ENCODE measurements around the gene ENTREP1.
"Not testable (repeated sequence)": the region's sequence is repeated elsewhere in the genome, so short reads cannot be mapped to it uniquely, and the experiment has no call there.

Gene ENTREP1

GRCh38 chr9:69382135-69382534, 57.1 kb downstream of the ENTREP1 start:
- no peak for DNase-seq (ENCODE audit: low read depth in 1 of 2, low spot score in 1 of 2)
- in situ Hi-C loops (cut with HindIII; ENCODE audit: low pct_unique_long_range_greater_than_20kb, low sequenced_read_pairs) = no loop called here
- no peak for TF ChIP-seq JUND (IDR thresholded peaks at IDR 0.05; ENCODE audit: low read depth)

DNA sequence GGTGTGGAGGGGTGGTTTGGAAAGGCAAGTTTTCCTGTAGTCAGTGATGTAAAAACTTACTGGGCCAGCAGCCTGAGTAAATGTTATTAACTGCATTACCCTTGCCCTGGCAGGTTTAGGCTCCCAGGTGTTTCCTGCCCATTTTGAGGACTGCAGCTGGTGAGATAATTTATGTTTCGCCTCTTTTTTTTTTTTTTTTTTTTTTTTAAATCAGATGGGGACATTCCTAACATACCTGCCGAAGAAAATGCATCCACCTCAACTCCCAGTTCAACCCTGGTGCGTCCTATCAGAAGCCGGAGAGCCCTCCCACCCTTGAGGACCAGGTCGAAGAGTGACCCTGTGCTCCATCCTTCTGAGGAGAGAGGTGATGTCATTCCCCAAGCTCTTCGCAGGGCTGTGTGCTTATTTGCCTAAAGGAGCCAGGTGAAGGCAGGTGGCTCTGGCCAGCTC, 60.6 kb downstream of the ENTREP1 start:
- in situ Hi-C loops (cut with HindIII; ENCODE audit: low pct_unique_long_range_greater_than_20kb, low sequenced_read_pairs) = no loop called here
- DNase-seq (ENCODE audit: low read depth in 1 of 2, low spot score in 1 of 2) = peak in 1 of 2 experiments; percentile 12

GRCh38 chr9:69386651-69387050, 61.6 kb downstream of the ENTREP1 start:
- in situ Hi-C loops (cut with HindIII; ENCODE audit: low pct_unique_long_range_greater_than_20kb, low sequenced_read_pairs) = no loop called here
- TF ChIP-seq JUND (IDR thresholded peaks at IDR 0.05; ENCODE audit: low read depth) = no peak
- no peak for DNase-seq (ENCODE audit: low read depth in 1 of 2, low spot score in 1 of 2)

More for the DNA sequence above, 60.6 kb downstream of the ENTREP1 start:
- TF ChIP-seq JUND (IDR thresholded peaks at IDR 0.05; ENCODE audit: low read depth) = no peak

DNA sequence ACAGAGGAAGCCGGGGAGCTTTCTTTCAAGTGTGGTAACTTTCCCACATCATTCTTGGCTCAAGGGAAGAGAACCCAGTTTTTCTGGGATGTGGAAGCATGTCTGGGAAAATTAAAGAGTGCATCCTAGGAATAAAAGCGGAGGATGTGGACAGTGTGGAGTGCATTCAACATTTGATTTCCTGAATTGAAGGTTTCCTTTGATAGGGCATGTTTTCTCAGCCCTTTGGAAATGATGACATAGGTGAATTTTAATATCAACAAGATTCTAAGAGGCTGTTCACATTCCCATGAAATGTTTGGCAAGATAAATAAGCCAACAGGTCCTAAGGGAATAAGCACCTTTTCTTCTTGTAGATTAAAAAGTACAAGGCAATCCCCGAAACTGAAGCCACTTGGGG, 63.6 kb downstream of the ENTREP1 start:
- no peak for TF ChIP-seq JUND (IDR thresholded peaks at IDR 0.05; ENCODE audit: low read depth)
- in situ Hi-C loops (cut with HindIII; ENCODE audit: low pct_unique_long_range_greater_than_20kb, low sequenced_read_pairs) = no loop called here
- DNase-seq (ENCODE audit: low read depth in 1 of 2, low spot score in 1 of 2) = no peak

- no peak for TF ChIP-seq JUND (IDR thresholded peaks at IDR 0.05; ENCODE audit: low read depth)
- DNase-seq (ENCODE audit: low read depth in 1 of 2, low spot score in 1 of 2) = peak; percentile 12 to 68
- in situ Hi-C loops (cut with HindIII; ENCODE audit: low pct_unique_long_range_greater_than_20kb, low sequenced_read_pairs) = no loop called here
Observed at GRCh38 chr9:69389437-69389995, 64.5 kb downstream of the ENTREP1 start.

- in situ Hi-C loops (cut with HindIII; ENCODE audit: low pct_unique_long_range_greater_than_20kb, low sequenced_read_pairs) = no loop called here
- no peak for TF ChIP-seq JUND (IDR thresholded peaks at IDR 0.05; ENCODE audit: low read depth)
- DNase-seq (ENCODE audit: low read depth in 1 of 2, low spot score in 1 of 2) = no peak
Observed at GRCh38 chr9:69391487-69391886, 66.5 kb downstream of the ENTREP1 start.

DNA sequence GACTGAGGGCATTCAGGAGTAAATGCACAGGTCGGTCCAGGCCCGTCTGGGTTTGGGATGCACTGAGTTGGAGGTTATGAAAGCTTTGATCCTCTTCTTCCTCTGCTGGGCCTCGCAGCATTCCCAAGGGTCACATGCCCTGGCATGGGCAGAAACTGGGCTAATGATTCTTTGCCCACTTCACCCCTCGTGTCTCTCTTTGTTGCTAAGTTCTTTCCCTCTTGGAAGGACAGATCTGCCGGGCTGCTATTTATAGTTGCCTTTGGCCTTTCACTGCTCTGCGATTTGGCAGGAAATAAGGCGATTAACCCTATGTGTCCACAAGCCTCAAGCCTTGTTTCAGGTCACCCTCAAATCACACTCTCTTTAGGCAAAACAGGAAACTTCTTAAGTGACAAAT, 66.9 kb downstream of the ENTREP1 start:
- TF ChIP-seq JUND (IDR thresholded peaks at IDR 0.05; ENCODE audit: low read depth) = no peak
- in situ Hi-C loops (cut with HindIII; ENCODE audit: low pct_unique_long_range_greater_than_20kb, low sequenced_read_pairs) = no loop called here
- DNase-seq (ENCODE audit: low read depth in 1 of 2, low spot score in 1 of 2) = no peak

DNA sequence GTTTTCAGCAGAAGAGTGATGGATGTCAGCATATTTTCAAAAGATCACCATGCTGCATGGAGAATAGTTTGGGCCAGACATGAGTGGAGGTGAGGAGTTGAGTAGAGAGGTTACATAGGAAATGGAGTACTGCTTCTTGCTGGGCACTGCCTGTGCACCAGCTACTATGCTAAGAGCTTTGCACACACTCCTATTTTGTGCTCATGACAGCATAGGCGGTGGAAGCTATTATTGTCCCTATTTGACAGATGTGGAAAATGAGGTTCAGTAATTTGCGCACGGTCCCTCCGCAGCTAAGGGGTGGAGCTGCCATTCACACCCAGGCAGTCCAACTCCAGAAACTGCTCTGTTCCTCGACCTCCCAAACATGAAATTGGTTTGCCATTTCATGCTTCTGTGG, 67.8 kb downstream of the ENTREP1 start:
- no peak for DNase-seq (ENCODE audit: low read depth in 1 of 2, low spot score in 1 of 2)
- no peak for TF ChIP-seq JUND (IDR thresholded peaks at IDR 0.05; ENCODE audit: low read depth)
- in situ Hi-C loops (cut with HindIII; ENCODE audit: low pct_unique_long_range_greater_than_20kb, low sequenced_read_pairs) = no loop called here

GRCh38 chr9:69393425-69393824, 68.4 kb downstream of the ENTREP1 start:
- DNase-seq (ENCODE audit: low read depth in 1 of 2, low spot score in 1 of 2) = no peak
- no peak for TF ChIP-seq JUND (IDR thresholded peaks at IDR 0.05; ENCODE audit: low read depth)
- in situ Hi-C loops (cut with HindIII; ENCODE audit: low pct_unique_long_range_greater_than_20kb, low sequenced_read_pairs) = no loop called here

GRCh38 chr9:69395718-69396117, 70.7 kb downstream of the ENTREP1 start:
- in situ Hi-C loops (cut with HindIII; ENCODE audit: low pct_unique_long_range_greater_than_20kb, low sequenced_read_pairs) = no loop called here
- TF ChIP-seq JUND (IDR thresholded peaks at IDR 0.05; ENCODE audit: low read depth) = no peak
- DNase-seq (ENCODE audit: low read depth in 1 of 2, low spot score in 1 of 2) = no peak

DNA sequence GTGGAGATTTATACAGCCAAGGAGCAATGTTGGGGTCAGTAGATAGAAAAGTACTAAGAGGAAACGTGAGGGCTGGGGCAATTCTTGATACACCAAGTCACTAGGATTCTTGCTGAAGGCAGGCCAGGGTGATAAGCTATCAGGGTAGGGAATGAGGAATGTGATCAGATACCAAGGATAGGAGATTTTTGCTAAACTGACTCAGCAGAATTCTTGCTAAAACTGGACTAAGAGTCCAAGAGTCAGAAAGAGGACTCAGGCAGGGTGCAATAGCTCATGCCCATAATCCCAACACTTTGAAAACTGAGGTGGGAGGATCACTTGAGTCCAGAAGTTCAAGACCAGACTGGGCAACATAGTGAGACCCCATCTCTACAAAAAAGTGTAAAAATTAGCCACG, 71.7 kb downstream of the ENTREP1 start:
- in situ Hi-C loops (cut with HindIII; ENCODE audit: low pct_unique_long_range_greater_than_20kb, low sequenced_read_pairs) = no loop called here
- no peak for TF ChIP-seq JUND (IDR thresholded peaks at IDR 0.05; ENCODE audit: low read depth)
- no peak for DNase-seq (ENCODE audit: low read depth in 1 of 2, low spot score in 1 of 2)

GRCh38 chr9:69397384-69398214, 72.6 kb downstream of the ENTREP1 start:
- in situ Hi-C loops (cut with HindIII; ENCODE audit: low pct_unique_long_range_greater_than_20kb, low sequenced_read_pairs) = no loop called here
- TF ChIP-seq JUND (IDR thresholded peaks at IDR 0.05; ENCODE audit: low read depth) = no peak
- DNase-seq (ENCODE audit: low read depth in 1 of 2, low spot score in 1 of 2) = no peak

GRCh38 chr9:69400470-69400869, 75.5 kb downstream of the ENTREP1 start:
- in situ Hi-C loops (cut with HindIII; ENCODE audit: low pct_unique_long_range_greater_than_20kb, low sequenced_read_pairs) = no loop called here
- TF ChIP-seq JUND (IDR thresholded peaks at IDR 0.05; ENCODE audit: low read depth) = no peak
- no peak for DNase-seq (ENCODE audit: low read depth in 1 of 2, low spot score in 1 of 2)

DNA sequence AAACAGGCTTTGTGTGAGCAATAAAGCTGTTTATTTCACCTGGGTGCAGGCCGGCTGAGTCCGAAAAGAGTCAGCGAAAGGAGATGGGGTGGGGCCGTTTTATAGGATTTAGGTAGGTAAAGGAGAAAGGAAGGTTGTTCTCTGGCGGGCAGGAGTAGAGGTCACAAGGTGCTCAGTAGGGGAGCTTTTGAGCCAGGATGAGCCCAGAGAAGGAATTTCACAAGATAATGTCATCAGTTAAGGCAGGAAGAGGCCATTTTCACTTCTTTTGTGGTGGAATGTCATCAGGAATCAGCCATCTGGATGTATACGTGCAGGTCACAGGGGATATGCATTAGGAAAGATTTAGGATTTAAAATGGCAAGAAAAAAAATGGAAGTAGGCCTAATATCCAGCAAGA, 84.9 kb downstream of the ENTREP1 start:
- DNase-seq (ENCODE audit: low read depth in 1 of 2, low spot score in 1 of 2); in situ Hi-C loops (cut with HindIII; ENCODE audit: low pct_unique_long_range_greater_than_20kb, low sequenced_read_pairs): not testable (repeated sequence)

Measured in T47D (cell line).